ENCODE data around the gene NCBP3.

NCBP3 gene

GRCh38 chr17:3851461-3852100, 5.5 kb upstream of the NCBP3 start:
- H3K27me3 ChIP-seq (ENCODE audit: insufficient read depth, low read length): peaks cover 4% of the 10 kb centered on the region; the same call in 1 of the 2 replicates
- no peaks in the 10 kb centered on the region for H3K4me1 ChIP-seq (ENCODE audit: insufficient read depth, low read length, severe bottlenecking)
- no peak overlapping the region for H3K4me2 ChIP-seq (ENCODE audit: low read length)
- no peak overlapping the region for H3K4me3 ChIP-seq (ENCODE audit: low read depth, low read length, poor library complexity, severe bottlenecking)
- H2AFZ ChIP-seq (ENCODE audit: low read length): no peak overlapping the region
- no peaks in the 10 kb centered on the region for H3F3A ChIP-seq (ENCODE audit: insufficient read depth, low read length)
- no peak for TF ChIP-seq EZH2 (IDR thresholded peaks at IDR 0.05; ENCODE audit: borderline replicate concordance, low read length)
- no peak for TF ChIP-seq CTCF (IDR thresholded peaks at IDR 0.05; ENCODE audit: low read length)
- H3K9ac ChIP-seq (ENCODE audit: low read length): no peak overlapping the region
- H3K9me2 ChIP-seq (ENCODE audit: low read depth, low read length): no peaks in the 10 kb centered on the region
- H3K9me3 ChIP-seq (ENCODE audit: low read length): no peaks in the 10 kb centered on the region
- no peaks in the 10 kb centered on the region for H3K36me3 ChIP-seq (ENCODE audit: insufficient read depth, low read length)
- H3K79me2 ChIP-seq (ENCODE audit: insufficient read depth, low read length): no peaks in the 10 kb centered on the region
- H3K27ac ChIP-seq (ENCODE audit: low read depth, low read length, poor library complexity, severe bottlenecking): no peak overlapping the region
- no peaks in the 10 kb centered on the region for H4K20me1 ChIP-seq (ENCODE audit: insufficient read depth, low read length)

- Histone ChIP-seq H3K27me3 (ENCODE audit: insufficient read depth, low read length) (peaks cover 4% of the 10 kb centered on the region; the same call in 1 of the 2 replicates), H3K4me1 (ENCODE audit: insufficient read depth, low read length, severe bottlenecking) (peaks cover 14% of the 10 kb centered on the region)
- TF ChIP-seq CTCF (IDR thresholded peaks at IDR 0.05; ENCODE audit: low read length) (no peak), EZH2 (IDR thresholded peaks at IDR 0.05; ENCODE audit: borderline replicate concordance, low read length) (no peak)
Observed at GRCh38 chr17:3848229-3848835, 2.3 kb upstream of the NCBP3 start.

GRCh38 chr17:3847165-3847670, 1.2 kb upstream of the NCBP3 start:
- peaks cover 17% of the 10 kb centered on the region for H3K4me1 ChIP-seq (ENCODE audit: insufficient read depth, low read length, severe bottlenecking)
- peaks cover 16% of the 10 kb centered on the region for H3K36me3 ChIP-seq (ENCODE audit: insufficient read depth, low read length)
- H2AFZ ChIP-seq (ENCODE audit: low read length): no peak overlapping the region
- TF ChIP-seq EZH2 (IDR thresholded peaks at IDR 0.05; ENCODE audit: borderline replicate concordance, low read length): no peak
- TF ChIP-seq CTCF (IDR thresholded peaks at IDR 0.05; ENCODE audit: low read length): no peak
- H4K20me1 ChIP-seq (ENCODE audit: insufficient read depth, low read length): no peaks in the 10 kb centered on the region
- no peaks in the 10 kb centered on the region for H3F3A ChIP-seq (ENCODE audit: insufficient read depth, low read length)
- no peaks in the 10 kb centered on the region for H3K9me2 ChIP-seq (ENCODE audit: low read depth, low read length)
- H3K9ac ChIP-seq (ENCODE audit: low read length): no peak overlapping the region
- H3K79me2 ChIP-seq (ENCODE audit: insufficient read depth, low read length): no peaks in the 10 kb centered on the region; the same call in 1 of the 2 replicates
- no peaks in the 10 kb centered on the region for H3K9me3 ChIP-seq (ENCODE audit: low read length)
- no peak overlapping the region for H3K4me2 ChIP-seq (ENCODE audit: low read length)
- no peak overlapping the region for H3K4me3 ChIP-seq (ENCODE audit: low read depth, low read length, poor library complexity, severe bottlenecking)
- H3K27me3 ChIP-seq (ENCODE audit: insufficient read depth, low read length): peaks cover 4% of the 10 kb centered on the region; the same call in 1 of the 2 replicates
- no peak overlapping the region for H3K27ac ChIP-seq (ENCODE audit: low read depth, low read length, poor library complexity, severe bottlenecking)

More at GRCh38 chr17:3848229-3848835, 2.3 kb upstream of the NCBP3 start:
- Histone ChIP-seq H3F3A (ENCODE audit: insufficient read depth, low read length) (no peaks in the 10 kb centered on the region), H3K36me3 (ENCODE audit: insufficient read depth, low read length) (peaks cover 5% of the 10 kb centered on the region; the same call in 1 of the 2 replicates), H3K9me3 (ENCODE audit: low read length) (no peaks in the 10 kb centered on the region), H3K9me2 (ENCODE audit: low read depth, low read length) (no peaks in the 10 kb centered on the region), H4K20me1 (ENCODE audit: insufficient read depth, low read length) (no peaks in the 10 kb centered on the region), H3K4me3 (ENCODE audit: low read depth, low read length, poor library complexity, severe bottlenecking) (no peak overlapping the region), H3K4me2 (ENCODE audit: low read length) (no peak overlapping the region), H3K9ac (ENCODE audit: low read length) (no peak overlapping the region), H2AFZ (ENCODE audit: low read length) (no peak overlapping the region), H3K79me2 (ENCODE audit: insufficient read depth, low read length) (no peaks in the 10 kb centered on the region; the same call in 1 of the 2 replicates), H3K27ac (ENCODE audit: low read depth, low read length, poor library complexity, severe bottlenecking) (no peak overlapping the region)

Data from OCI-LY1 (cell line).